Esophagus mucosa (tissue), 1 donor: ENCODE data around the gene SPACA7. TPM values are rescaled to one million over a fixed set of nuclear protein-coding genes. Genes with fewer than 3 reads are reported as not detected.

Experiments
- ATAC-seq: fragments of 200-7000 bp; cut with Tn5 transposase; one replicate; pipeline ENCODE4 v1.9.1; 2020
- total RNA-seq: library from RNA; stranded (reverse); gene quantifications from one replicate; pipeline ENCODE4 v1.2.4, GENCODE V29; 2023
- donor health status: DM: yes; HTN: yes; CAD: no.

SPACA7 gene, protein sequence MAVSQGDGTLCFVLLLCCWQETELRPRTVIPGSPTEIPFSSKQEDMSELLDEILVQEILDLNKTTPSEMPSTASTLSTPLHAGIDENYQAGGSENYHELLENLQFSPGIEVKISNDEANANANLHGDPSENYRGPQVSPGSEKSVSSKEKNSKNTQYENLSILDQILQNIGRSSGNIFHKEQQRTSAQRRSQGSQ
- total RNA-seq = not detected

DNA sequence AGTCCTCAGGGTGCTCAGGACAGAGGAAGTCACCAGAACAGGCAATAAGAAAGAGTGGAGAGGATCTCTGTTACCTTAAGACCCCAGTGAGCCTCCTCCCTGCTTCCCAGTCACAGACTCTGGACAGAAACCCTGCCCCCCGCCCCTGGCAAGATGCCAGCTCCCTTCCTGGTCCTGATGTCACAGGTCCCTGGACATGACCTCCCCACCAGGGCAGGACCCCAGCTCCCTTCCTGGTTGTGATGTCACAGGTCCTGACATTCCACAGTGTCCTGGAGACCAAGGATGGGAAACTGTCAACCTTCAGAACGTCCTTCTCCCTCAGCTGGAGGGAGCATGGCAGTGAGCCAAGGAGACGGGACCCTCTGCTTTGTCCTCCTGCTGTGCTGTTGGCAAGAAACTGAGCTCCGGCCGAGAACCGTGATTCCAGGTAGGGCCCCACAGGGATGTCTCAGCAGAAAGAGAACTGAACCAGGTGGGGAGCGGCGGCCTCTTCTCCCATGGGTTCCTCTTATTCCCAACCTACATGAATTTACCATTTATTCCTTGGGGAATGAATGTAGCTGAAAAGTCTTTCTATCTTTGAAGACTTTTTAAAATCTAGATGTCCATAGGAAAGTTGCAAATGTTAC lies at the start of gene SPACA7:
TSS of gene SPACA7 (plus strand) at position 306 of the 632 bp plus-strand sequence. CDS start at position 337, 31 bp downstream.
- ATAC-seq = no peak

DNA sequence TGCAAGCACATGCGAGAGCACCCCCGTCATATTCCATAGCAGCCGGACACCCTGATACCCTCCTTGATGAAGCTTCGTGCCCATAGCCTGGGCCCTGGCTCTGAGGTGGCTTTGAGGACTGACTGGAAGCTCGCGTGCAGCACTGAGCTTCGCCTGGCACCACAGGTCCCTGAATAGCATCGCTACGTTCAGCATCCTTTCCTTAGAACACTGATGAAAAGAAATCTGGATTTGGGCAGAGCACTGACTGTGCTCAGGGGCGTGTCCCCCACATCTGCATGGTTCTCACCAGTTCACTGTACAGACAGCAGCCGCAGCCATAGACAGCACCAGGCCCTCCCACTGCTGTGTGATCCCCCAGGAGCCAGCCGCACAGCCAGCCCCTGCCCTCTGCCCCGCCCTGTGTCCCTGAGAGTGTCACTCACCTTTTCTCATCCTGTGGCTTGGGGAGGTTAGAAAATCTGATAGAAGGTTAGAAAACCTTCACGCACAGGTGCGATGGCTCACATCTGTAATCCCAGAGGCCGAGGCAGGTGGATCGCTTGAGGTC lies 49.3 kb upstream of the SPACA7 start:
- ATAC-seq = no peak

DNA sequence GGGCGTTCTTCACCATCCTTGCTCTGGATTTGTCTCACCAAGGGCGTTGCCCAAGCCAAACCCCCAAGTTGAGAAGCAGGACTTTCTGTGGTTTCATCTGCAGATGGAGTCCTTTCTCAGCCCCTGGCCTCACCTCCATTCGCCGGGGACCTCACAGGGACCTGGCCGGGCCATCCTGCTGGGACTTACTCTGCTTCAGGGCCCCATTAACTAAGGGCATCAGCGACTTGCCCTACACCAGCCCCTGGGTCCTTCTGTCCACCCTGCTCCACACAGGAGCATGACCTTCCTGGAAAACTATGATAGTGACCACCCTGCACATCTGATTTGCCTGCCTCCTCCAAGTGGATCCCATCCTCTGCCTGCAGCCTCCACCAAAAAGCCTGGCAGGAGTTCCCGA lies 47.2 kb upstream of the SPACA7 start:
- ATAC-seq = no peak

DNA sequence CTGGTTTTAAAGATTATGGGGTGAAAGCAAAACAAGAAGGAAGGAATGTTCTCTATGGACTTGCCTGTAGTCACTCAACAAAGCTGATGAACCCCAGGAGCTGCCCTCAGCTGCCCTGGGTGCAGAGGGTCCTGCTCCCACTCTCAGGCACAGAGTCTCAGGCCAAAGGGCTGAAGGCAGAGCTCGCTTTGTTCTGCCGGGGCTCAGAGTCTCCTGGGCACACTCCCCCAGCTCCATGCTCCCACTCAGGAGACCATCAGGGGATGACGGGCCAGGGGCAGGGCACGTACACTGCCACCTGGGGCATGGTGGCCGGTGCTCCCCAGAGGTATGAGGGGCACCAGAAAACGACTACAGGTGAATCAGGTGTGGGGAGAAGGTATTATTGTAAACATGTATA lies 46.8 kb upstream of the SPACA7 start:
- ATAC-seq = no peak

DNA sequence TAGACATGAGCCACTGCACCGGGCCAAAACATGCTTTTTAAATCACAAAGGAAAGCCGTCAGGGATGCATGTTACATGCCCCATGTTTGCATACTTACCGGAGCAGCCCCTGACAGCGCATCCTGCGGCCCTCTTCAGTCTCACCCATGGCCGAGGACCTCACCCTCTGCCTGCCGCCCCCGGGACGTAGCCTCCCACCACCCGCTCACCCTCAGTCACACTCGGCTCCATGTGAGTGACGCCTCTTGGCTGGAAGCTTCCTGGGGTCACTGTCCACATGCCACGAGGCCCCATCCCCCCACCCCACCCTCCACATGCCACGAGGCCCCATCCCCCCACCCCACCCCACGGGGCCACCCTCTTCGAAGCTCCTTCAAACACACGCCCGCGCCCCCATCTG lies 46.1 kb upstream of the SPACA7 start:
- no peak for ATAC-seq

DNA sequence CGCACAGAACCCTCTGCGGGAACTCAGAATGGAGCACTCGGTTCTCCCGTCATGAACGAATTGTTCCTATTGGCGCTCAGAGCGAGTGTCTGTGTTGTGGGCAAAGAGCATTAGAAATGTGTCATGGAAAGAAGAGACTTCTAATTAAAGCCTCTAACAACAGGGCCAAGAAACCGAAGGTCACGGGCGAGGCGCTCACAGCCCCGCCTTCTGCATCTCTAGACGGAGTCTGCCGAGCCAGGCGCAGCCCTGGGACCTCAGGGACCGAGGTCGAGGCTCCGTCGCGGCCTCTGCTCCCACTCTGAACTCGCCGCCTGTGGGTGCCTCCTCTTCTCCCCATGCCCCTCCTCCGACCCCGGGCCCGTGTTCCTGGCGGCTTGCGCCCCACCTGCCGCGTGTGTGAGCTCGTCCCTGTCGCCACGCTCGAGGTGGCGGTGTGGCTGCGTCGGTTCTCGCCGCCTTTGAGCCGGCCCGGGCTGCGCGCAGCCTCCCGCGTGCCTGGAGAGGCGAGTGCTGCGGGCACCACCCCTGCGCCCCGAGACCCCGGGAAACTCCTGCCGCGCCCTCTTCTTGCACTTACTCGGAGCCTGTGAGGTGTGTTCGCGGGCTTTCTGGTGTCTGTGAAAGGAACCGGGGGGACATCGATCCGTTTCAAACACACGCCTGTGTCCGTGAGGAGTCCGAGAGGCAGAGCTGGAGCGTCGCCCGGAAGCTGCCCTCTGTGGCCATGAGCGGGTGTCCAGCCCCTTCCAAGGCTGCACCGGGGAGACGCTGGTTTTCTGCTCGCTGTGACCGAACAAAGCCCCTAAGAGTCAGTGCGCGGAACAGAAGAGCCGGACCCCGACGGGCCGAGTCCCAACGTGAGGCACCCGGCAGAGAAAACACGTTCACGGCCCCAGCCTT lies 45.4 kb upstream of the SPACA7 start:
- no peak for ATAC-seq

DNA sequence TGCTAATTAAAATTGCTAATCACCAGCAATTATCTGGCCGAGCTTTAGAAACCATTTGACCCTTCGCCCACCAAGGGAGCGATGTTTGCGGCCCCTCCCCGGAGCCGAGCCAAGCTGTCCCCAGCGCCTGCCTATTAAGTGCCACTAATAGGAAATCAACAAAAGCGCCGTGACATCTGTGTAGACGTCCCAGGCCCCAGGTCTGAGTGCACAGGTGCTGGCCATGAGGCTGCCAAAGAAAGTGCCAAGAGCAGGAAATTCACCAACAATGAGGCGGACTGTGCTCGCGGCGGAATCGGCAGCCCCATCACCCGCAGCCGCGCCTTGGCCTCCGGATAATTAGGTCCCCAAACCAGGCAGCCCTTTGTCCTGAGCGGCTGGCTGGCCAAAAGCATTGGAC lies 44.5 kb upstream of the SPACA7 start:
- no peak for ATAC-seq

DNA sequence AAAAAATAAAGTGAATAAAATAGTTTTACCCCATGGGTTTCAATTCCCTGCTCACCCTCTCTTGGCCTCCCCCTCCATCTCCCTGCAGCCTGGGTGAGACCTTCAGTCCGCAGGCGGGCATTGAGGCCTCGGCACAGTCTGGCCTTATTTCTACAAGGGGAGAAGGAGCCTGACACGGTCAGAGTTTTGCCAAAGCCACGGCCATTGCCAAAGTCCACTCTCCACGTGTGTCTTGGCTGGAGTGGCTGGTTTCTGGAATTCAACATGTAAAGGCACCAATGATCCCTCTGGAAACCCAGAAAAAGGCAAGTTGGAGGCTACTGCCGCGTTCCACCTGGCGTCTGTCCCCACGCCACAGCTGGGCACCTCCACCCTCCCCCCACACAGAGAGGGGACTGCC lies 43.4 kb upstream of the SPACA7 start:
- no peak for ATAC-seq

DNA sequence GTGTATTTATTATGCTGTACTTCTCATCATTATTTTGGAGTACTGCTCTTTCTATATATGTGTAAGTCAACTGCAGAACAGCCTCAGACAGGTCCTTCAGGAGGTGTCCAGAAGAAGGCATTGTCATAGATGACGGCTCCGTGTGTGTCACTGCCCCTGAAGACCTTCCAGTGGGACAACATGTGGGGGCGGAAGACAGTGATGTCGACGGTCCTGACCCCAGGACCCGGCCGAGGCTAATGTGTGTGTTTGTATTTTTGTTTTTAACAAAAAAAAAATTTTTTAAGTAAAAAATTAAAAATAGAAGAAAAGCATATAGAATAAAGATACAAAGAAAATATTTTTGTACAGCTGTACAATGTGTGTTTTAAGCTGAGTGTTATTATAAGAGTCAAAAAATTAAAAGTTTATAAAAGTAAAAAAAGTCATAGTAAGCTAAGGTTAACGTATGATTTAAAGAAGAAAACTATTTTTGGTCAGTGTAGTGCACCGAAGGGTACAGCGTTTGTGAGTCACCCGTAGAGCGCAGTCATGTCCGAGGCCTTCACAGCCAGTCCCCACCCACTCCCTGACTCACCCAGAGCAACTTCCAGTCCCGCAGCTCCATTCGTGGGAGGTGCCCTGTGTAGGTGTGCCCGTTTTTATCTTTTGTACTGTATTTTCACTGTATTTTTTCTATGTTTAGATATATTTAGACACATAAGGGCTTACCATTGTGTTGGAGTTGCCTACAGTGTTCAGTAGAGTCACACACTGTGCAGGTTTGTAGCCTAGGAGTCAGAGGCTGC lies 42.2 kb upstream of the SPACA7 start:
- ATAC-seq = peak; percentile 92

DNA sequence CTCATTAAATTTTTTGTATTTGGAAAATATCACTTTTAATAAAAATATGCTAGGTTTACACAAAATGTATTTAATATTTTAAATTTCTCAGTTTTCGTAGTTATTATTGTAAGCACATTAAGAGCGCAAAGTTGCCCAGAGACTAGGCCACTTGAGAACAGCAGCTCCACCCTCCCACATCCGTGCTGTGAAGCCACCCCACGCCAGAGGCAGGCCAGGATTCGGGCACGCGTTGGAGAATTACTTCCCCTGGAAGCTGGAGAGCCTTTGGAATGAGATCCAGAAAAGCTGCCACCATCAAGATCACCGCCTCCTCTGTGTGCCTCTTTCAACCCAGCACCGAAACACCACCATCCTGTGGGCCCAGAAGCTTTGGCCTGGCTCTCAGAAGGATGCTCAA lies 41.0 kb upstream of the SPACA7 start:
- ATAC-seq = no peak

DNA sequence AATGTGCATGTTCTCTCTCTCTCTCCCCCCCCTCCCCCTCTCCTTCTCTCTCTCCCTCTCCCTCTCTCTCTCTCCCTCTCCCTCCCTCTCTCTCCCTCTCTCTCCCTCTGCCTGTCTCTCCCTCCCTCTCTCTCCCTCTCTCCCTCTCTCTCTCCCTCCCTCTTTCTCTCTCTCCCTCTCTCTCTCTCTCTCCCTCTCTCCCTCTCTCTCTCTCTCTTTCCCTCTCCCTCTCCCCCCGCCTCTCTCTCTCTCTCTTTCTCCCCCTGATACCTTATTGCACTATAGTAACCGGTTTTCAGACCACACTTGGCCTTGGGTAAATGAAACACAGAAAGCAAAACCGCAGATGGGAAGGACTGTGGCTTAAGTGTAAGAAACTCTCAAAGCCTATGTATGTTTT lies 34.7 kb upstream of the SPACA7 start:
- no peak for ATAC-seq

DNA sequence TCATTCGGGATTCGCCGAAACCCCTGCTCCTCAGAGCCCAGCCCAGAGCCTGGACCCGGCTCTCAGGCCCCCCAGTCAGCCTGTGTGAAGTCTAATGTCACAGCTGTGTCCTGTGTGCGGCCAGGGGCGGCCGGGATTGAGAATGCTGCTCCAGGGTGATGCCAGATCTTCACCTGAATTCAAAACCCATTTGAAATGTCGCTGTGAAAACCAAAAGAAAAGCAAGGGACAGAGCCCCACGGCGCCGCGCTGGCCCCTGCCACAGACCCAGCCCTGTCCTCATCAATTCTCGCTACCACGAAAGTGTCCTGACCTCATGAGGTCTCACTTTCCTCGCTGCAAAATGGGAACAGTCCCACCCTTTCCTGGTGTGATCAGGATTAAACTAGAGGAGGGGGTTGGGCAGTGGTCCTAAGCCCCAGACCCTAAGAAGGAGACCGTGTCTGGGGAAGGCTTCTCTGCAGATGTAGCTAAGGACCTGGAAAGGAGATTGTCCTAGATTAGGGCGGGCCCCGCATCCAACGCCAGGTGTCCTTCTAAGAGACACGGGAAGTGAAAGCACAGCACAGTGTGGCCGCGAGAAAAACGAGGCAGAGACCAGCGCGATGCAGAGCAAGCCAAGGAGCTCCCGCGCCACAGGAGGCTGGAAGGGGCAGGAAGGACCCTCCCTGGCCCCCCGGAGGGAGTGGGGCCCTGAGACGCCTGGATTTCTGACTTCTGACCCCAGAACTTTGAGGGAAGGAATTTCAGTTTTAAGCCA lies 34.0 kb upstream of the SPACA7 start:
- ATAC-seq = no peak

DNA sequence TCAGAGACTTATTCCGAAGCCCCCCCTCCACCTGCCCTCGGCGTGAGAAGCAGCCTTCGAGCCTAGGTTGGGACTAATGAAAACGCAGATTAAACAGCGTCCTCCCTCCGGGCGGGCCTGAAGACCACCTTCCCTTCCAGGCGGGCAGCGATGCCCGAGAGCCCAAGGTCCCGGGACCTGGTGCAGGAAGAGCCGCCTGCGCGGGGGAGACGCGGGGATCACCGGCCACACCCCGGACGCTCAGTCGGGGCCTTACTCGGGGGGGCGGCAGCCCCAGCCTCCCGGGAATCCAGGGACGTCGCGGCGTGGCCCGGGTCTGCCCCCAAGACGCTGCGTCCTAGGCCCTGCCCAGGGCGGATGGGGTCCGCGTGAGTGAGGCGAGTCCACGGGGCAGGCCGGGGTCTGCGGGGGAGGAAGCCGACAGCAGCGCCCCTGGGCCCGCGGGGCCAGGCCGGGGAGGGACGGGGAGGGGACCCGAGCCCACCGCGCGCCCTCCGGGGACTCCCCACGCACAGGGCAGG lies 33.3 kb upstream of the SPACA7 start:
- no peak for ATAC-seq

DNA sequence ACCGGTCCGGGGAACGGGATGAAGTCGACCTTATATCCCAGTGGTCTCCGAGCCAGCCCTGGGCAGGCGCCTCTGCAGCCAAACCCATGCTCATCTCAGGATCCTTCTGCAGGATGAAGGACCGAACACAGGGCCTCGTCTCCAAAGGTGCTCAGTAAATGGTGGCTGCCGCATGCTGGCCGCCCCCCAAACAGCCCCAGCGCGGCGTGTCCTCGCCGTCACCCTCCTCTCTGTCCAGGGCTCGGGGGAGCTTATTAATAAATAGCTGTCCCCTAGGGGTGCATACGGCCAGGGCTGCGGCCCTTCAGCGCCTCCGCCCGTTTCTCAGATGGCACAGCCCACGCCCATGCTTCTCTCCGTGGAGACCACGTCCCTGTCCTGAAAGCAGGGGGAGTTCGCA lies 32.6 kb upstream of the SPACA7 start:
- ATAC-seq = no peak

DNA sequence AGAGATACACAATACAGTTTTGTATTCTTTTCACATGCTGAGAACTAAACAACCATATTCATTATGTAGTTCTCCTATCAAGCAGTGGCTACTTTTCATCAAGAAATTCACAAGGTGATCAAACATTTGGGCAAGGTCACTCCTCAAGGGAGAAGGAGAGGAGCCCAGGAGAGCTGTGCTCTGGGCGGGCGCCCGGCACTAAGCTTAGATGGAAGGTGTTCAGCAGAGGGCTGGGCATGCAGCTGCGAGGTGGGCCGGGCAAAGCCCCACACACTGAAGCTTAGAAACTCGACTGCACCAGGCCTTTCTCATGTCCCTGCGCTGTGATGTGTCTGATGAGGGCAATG lies 30.4 kb upstream of the SPACA7 start:
- ATAC-seq = no peak

DNA sequence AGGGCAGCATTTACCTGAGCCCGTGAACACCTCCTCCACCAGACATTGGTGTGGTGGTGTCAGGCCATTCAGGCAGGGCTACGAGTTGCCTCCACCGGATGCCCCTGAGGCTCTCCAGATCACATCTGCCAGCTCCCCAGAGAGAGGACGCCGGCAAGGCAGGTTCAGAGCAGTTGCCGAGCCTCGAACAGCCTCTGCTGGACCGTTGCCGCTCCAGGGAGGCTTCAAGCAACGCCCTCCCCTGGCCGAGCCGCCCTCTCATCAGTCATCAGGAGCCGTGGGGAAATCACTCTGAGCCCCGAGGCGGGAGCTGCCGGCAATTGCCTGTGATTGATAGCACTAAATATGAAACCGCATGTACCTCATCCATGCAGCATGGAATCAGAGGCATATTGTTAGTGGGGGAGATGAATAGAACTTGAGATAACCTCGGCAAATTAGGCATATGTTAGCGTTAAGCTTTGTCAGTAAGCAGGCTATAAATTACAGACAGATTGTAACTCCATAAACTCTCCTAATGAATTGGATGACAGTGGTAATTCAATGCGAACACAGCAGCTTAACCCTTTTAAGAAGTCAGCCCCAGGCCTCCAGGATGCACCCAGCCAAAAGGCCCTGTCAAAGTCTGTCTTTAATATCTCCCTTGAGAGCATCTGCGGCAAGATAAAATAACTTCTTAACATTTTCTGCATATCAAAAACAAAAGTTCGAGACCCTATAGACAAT lies 29.8 kb upstream of the SPACA7 start:
- ATAC-seq = peak; percentile 25

DNA sequence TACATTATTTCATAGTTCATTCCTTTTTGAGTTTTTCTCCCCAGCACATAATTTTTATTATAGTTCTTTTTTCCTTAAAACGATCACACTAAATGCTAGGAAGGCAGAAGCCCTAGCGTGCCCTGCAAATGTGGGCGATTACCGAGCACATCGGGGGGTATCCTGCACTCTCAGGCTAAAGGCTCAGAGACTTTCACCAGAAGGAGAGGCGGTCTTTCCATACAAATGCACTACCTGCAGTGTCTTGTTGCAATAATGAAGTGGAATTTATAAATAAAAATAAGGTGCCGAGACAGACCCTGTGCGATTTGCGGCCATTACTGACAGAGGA lies 29.3 kb upstream of the SPACA7 start:
- ATAC-seq = no peak

DNA sequence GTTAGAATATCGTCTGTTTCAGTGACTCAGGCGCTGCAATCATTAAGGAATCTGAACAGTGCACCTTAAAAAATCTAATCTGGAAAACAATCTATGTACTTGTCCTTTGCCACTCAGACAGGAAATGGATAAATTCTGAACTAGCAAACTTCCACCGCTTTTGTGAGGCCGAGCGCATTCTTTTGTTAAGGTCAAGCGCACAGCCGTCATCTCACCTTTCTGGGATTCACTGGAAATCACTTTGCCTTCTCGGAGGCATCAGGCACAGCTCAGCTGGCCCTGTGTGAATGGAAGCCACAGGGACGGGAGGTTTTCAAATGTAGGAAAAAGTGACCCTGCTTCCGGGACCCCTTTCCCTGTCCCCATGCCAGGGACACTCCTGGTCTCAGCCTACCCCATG lies 28.2 kb upstream of the SPACA7 start:
- no peak for ATAC-seq

DNA sequence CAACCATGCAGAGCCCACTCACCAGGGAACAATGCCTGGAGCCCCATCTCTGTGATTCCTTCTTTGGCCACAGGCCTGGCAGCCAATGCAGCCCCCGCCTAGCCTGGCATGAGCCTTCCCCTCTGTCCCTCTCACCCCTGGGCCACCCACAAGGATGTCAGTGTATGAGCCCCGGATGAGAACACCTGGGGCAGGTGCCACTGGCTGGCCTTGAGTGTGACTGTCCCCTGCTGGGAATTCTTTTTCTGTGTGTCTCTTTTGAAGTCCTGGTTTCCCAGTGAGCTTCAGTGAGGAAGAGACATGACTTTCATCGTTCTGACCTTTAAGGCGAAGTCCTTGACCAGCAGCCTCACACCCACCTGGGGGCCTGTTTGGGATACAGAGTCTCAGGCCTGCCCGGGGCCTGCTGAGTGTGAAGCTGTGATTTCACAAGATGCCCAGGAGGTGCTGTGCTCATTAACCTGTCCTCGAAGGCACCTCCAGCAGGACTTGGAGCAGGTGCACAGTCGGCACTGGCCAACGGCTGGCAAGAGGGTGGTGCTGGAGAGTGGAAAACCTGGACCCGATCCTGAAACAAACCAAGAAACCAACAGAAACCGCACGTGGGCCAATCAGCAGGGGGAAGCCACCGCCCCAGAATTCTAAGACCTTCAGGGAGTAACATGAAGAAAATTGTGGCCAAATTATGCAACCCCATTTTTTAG lies 27.4 kb upstream of the SPACA7 start:
- no peak for ATAC-seq

DNA sequence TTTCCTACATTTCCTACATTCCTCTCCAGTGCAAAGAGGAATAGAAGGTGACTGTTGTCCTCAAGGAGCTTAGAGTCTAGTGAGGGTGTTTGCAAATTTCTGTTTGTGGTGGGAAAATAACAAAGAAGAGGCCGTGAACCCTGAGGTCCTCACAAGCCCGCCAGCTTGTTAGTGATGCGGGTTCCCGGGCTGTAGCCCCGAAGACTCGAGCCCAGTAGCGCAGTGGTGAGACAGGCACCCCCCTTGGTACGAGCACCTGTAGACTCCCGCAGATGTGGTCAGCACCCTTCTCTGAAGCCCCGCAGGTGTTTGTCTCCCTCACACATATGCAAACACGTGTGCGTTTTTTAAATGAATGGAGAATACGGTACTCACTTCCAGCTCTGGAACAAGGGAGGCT lies 26.5 kb upstream of the SPACA7 start:
- ATAC-seq = no peak

DNA sequence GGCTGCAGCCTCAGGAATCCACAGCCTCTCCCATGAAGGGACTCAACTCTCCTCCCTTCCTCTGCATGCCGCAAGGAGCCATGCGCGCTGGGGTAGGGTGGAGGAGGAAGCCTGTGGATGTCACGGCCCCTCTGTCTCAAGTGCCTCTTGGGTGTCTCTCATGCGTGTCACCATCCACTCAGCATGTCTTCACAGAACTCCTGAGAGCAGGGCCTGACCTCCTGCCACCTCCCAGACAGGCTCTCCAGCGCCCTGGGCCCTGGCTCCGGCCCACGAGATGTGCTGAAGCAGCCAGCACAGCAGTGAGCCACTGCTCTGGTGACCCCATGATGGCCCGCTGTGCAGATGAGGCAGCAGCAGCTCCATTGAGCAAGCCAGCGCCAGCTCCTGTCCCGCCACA lies 25.9 kb upstream of the SPACA7 start:
- no peak for ATAC-seq
